IPS-15b (cell line): Measurements from ENCODE around the gene HES7.
A peak's percentile ranks its signal among the peaks of the same experiment; 100 is the strongest.

Source experiments
- H3K27me3 ChIP-seq: one replicate; pipeline ENCODE4 v1.6.1; 2013; ENCODE audit warnings: low read length; ENCODE audit not compliant: control insufficient read depth, insufficient read depth
- H3K36me3 ChIP-seq: one replicate; pipeline ENCODE4 v1.6.1; 2013; ENCODE audit warnings: low read length; ENCODE audit not compliant: control insufficient read depth, insufficient read depth
- H3K4me1 ChIP-seq: one replicate; pipeline ENCODE4 v1.6.1; 2013; ENCODE audit warnings: mild to moderate bottlenecking, low read length; ENCODE audit not compliant: control insufficient read depth, insufficient read depth
- H3K4me3 ChIP-seq: one replicate; pipeline ENCODE4 v1.5.1; 2013; ENCODE audit warnings: low read depth, low read length
- H3K9ac ChIP-seq: one replicate; pipeline ENCODE4 v1.6.1; 2013; ENCODE audit warnings: low read depth, mild to moderate bottlenecking, low read length
- H3K9me3 ChIP-seq: one replicate; pipeline ENCODE4 v1.6.1; 2013; ENCODE audit warnings: mild to moderate bottlenecking, low read length; ENCODE audit not compliant: control insufficient read depth, insufficient read depth

HES7 gene

DNA sequence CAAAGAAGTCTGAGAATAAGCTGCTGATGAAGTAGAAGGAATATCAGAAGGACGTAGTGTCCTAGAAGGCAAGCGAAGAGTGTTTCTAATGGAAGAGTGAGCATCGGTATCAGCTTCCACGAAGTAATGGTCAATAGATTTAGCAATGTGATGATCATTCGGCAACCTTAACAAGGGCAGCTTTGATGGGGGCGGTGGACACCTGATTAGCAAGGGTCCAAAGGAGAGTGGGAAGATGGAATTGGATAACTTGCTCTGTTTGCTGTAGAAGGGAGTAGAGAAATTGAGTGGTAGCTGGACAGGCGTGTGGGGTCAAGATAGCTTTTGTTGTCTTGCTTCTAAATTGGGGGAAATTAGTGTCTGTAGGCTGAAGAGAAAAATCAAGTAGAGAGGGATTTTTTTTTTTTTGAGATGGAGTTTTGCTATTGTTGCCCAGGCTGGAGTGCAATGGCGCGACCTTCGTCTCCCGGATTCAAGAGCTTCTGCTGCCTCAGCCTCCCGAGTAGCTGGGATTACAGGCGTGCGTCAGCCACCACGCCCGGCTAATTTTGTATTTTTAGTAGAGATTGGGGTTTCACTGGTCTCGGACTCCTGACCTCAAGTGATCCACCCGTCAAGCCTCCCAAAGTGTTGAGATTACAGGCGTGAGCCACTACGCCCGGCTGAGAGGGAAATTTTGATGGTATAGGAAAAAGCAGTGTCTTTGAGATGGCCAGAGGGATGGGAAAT, 13.9 kb upstream of the HES7 start:
- peaks cover 22% of the 10 kb centered on the region for H3K36me3 ChIP-seq
- peak overlapping the region; percentile 66 for H3K9ac ChIP-seq
- H3K27me3 ChIP-seq = peaks cover 16% of the 10 kb centered on the region
- H3K4me3 ChIP-seq = peak overlapping the region; percentile 97
- no peaks in the 10 kb centered on the region for H3K9me3 ChIP-seq
- H3K4me1 ChIP-seq = peaks cover 6% of the 10 kb centered on the region

DNA sequence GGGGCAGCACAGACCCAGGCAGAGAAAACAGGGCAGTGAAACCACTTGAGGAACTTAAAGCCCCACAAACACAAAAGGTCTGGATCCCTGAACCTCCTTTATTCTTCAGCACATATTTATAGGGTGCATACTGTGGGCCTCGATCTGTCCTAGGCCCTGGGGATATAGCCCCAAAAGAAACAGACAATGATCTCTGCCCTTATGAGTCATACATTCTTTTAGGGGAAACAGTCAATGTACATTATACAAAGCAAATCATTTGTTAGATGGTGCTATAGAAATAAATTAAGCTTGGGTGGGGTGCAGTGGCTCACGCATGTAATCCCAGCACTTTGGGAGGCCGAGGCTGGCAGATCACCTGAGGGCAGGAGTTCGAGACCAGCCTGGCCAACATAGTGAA, 10.0 kb upstream of the HES7 start:
- H3K27me3 ChIP-seq = peaks cover 27% of the 10 kb centered on the region
- peak overlapping the region; percentile 27 for H3K4me3 ChIP-seq
- H3K9ac ChIP-seq = no peak overlapping the region
- peaks cover 6% of the 10 kb centered on the region for H3K4me1 ChIP-seq
- no peaks in the 10 kb centered on the region for H3K9me3 ChIP-seq
- H3K36me3 ChIP-seq = no peaks in the 10 kb centered on the region

DNA sequence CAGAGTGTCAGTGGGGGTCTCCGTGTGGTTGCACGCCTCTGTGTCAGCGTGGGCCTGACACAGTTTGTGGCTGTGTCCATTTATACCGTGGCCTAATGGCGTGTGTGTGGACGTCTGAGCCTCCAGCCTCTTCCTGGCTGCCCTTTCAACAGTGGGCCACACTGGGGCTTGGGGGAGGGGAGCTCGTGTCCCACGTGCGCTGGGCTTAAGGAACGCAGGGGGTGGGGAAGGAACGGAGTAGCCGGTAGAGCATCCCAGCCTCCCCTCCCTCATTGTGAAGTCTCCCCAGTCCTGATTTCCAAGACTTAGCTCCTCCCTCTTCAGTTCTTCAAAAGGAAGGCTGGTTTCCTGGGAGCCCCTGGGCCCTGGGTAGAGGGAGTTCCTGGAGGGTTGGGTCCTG, 9.5 kb upstream of the HES7 start:
- Histone ChIP-seq H3K36me3 (no peaks in the 10 kb centered on the region), H3K4me1 (peaks cover 6% of the 10 kb centered on the region), H3K9me3 (no peaks in the 10 kb centered on the region), H3K9ac (no peak overlapping the region), H3K4me3 (peak overlapping the region; percentile 27), H3K27me3 (peaks cover 30% of the 10 kb centered on the region)

DNA sequence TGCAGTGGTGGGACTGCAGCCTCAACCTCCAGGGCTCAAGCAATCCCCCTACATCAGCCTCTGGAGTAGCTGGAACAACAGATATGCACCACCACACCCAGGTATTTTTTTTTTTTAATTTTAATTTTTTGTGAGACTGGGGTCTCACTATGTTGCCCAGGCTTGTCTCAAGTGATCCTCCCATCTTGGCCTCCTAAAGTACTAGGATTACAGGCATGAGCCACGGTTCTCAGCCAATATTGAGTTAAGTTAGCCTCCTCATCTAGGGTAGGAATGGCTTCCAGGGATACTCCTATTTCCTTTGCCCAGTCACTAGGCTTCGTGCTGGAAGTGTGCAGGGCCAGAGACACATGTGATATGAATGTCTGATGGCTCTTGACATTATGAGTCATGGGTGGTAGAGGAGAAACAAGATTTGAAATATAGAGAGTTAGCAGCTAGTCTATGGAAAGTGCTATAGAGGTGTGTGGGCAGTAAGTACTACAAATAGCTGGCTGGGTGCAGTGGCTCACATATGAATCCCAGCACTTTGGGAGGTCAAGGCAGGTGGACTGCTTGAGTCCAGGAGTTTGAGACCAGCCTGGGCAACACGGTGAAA, 8.0 kb upstream of the HES7 start:
- Histone ChIP-seq H3K4me3 (no peak overlapping the region), H3K9me3 (no peaks in the 10 kb centered on the region), H3K4me1 (peaks cover 5% of the 10 kb centered on the region), H3K36me3 (no peaks in the 10 kb centered on the region), H3K27me3 (peaks cover 34% of the 10 kb centered on the region), H3K9ac (no peak overlapping the region)

DNA sequence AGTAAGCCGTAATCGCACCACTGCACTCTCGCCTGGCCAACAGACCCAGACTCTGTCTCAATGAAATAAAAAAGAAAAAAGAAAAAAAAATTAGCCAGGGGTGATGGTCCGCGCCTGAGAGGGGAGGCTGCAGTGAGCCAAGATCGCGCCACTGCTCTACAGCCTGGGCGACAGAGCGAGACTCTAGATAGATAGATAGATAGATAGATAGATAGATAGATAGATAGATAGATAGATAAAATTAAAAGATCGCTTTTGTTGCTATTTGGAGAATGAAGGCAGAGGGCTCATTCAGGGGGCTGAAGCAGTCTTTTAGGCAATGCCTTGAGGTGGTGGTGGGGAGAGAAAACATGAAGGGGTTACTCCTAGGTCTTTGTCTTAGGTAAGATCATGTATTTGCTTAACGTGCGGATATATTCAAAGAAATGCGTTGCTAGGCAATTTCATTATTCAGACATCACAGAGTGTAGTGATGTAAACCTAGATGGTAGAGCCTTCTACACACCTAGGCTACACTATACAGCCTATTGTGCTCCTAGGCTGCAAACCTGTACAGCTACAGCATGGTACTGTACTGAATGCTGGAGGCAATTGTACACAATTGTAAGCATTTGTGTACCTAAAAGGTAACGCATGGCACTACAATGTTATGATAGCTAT, 4.3 kb upstream of the HES7 start:
- H3K9ac ChIP-seq = no peak overlapping the region
- H3K27me3 ChIP-seq = peaks cover 56% of the 10 kb centered on the region

DNA sequence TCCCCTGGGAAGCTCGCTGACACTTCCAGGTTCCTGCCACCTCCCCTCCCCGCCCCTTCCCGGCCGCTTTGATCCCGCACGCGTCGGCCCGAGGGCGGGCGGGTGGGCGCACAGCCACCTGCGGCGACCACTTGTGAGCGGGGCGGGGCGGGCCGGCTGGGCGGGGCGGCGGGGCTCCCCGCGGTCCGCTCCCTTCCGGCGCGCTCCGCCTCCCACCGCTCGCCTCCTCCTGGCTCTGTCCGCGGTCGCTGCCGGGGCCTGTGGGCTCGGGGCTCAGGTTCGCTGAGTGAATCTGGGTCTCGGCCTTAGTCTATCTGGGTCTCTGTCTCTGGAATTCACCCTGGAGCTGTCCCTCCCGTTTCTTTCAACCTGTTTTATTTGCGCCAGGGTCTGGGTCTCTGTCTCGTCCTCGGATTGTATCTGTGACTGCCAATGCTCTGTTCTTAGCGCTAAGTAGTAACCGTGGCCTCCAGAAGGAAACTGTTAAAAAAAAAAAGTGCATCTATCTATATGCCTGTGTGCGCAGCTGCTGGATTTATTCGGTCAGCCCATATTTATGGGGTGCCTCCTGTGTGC, 2.7 kb upstream of the HES7 start:
- Histone ChIP-seq H3K4me1 (peaks cover 11% of the 10 kb centered on the region), H3K27me3 (peaks cover 66% of the 10 kb centered on the region), H3K36me3 (no peaks in the 10 kb centered on the region), H3K4me3 (peak overlapping the region; percentile 100), H3K9me3 (no peaks in the 10 kb centered on the region), H3K9ac (no peak overlapping the region)

More for the DNA sequence above, 4.3 kb upstream of the HES7 start:
- Histone ChIP-seq H3K4me1 (peaks cover 10% of the 10 kb centered on the region), H3K4me3 (no peak overlapping the region), H3K36me3 (no peaks in the 10 kb centered on the region), H3K9me3 (no peaks in the 10 kb centered on the region)

DNA sequence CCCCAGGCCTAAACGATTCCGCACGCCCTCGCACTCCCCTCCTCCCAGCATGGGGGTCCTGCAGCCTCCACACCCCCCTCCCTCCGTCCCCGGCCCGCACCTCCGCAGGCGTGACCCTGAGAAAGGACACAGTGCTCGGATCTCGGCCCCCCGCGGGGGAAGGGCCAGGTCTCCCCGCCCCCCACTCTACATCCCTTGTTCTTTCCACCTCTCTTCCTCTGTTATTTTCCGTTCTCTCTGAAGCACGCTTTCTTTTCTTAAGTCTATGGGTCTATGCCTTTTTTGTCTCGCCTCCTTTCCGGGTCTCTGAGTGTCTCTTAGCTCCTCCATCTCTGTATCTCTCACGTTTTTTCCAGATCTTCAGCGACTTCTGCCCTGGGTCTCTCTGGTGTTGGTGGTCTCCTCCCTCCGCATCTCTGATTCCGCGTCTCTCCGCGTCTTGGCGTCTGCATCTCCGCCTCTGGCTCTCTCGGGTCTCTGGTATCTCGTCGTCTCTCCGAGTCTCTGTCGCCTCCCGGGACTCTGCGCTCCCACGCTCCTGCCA, 2.1 kb upstream of the HES7 start:
- peaks cover 11% of the 10 kb centered on the region for H3K4me1 ChIP-seq
- no peaks in the 10 kb centered on the region for H3K9me3 ChIP-seq
- H3K4me3 ChIP-seq = peak overlapping the region; percentile 100
- H3K27me3 ChIP-seq = peaks cover 66% of the 10 kb centered on the region
- H3K9ac ChIP-seq = no peak overlapping the region
- H3K36me3 ChIP-seq = no peaks in the 10 kb centered on the region

DNA sequence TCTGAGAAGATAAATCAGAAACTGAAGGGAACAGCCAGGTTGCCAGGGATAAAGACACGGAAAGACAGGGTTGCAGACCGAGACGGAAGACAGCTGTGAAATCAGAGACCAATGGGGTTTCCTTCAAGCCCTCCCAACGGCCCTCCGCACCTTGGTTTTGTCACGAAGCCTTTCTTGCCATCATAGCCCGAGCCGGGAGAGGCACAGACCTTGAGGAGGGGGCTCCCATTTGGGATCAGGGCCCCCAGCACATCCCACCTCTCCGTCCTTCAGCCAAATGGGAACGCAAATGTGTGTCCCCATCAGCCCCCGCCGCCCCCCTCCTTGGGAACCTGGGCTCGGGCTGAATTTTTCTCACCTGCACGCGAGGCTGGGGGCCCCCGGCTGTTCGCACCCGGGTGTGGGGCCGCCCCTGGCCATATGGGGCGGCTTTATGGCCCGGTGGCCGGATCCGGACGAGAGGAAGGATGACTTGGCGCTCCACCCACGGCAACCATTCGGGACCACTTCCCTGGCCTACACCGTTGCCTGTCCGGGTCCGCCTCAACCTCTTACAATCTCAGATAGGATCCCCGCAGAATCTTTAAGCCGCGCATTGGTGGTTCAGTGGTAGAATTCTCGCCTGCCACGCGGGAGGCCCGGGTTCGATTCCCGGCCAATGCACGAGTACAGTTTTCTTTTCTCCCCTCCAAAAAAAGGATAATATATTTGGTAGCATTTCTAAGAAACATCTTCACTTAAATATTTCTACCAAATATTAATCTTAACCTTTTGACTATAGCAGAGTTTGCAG, 1.4 kb upstream of the HES7 start:
- Histone ChIP-seq H3K4me1 (peaks cover 11% of the 10 kb centered on the region), H3K36me3 (no peaks in the 10 kb centered on the region), H3K27me3 (peaks cover 66% of the 10 kb centered on the region), H3K9ac (no peak overlapping the region), H3K4me3 (peak overlapping the region; percentile 100), H3K9me3 (no peaks in the 10 kb centered on the region)

DNA sequence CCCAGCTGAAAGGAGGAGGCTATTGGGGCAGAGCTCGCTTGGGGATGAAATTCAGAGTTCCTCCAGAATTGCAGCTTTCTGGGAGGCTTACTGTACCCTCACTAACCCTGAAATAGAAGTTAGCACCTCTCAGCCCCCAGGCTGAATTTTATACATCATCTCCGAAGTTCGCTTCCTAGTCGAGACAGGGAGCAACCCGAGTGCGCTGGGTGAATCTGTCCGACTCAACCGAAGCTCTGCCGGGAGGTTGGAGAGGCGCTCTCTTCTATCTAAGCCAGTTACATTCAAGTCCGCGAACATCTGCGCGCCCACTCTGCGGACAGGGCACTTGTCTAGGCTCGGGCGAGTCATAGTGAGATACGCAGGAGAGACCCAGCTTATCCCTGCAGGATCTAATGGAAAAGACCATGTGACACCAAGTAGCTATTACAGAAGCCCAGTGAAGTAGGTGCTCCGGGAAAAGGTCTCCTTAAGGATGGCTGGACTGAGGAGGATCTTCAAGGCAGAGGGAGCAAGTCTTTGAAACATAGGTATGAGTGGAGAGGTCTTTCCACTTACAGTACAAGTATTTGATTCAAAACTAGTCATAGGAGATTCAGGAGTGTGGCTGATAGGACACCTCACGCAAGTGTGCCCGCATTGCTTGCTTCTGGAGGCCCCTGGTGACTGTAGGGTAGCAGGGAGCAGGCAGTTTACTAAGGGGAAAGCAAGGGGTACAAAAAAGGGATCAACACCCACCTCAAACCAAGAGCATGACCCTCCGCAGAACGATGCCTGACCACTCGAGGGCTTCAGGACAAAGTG, 646 bp upstream of the HES7 start:
- H3K27me3 ChIP-seq = peaks cover 60% of the 10 kb centered on the region
- H3K9me3 ChIP-seq = no peaks in the 10 kb centered on the region
- peaks cover 11% of the 10 kb centered on the region for H3K4me1 ChIP-seq
- H3K36me3 ChIP-seq = no peaks in the 10 kb centered on the region
- H3K4me3 ChIP-seq = peak overlapping the region; percentile 100
- H3K9ac ChIP-seq = no peak overlapping the region

DNA sequence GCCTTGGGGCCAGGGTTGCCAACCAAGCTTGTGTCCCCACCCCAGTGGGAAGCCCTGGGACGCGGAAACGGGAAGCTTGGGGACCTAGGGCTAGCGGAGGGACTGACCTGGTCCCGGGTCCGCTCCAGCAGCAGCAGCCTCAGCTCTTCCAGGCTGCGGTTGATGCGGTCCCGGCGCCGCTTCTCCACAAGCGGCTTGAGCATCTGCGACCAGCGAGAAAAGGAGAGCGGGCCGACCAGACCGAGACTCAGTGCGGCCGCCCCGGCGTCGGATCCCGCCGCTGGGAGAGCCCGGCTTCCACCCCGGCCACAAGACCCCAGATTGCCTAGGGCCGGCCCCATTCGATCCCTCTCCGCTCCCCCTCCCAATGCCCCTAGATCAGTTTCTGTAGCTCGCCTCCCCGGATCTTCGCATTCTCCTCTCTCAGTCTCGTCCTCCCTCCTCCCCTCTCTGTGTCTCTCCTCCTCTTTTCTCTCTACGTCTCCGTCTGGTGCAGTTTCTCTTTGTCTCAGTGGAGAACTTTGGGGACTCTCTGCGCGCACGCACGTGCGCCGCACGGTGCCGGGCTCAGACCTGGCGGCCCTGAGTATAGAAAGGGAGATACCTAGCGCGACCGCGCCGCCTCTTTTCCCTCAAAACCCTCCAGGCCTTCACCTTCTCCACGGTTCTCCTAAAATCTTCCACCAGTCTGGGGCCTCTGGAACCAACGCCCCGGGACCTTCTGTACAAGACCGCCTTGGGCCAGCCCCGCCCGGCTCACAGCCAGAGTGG, 797 bp downstream of the HES7 start:
- Histone ChIP-seq H3K9ac (no peak overlapping the region), H3K4me3 (peak overlapping the region; percentile 100), H3K36me3 (no peaks in the 10 kb centered on the region), H3K27me3 (peaks cover 54% of the 10 kb centered on the region), H3K4me1 (peaks cover 11% of the 10 kb centered on the region), H3K9me3 (no peaks in the 10 kb centered on the region)
